ENCODE results near the gene NDUFV2. TPM values are rescaled to one million over a fixed set of nuclear protein-coding genes. Genes with fewer than 3 reads are reported as not detected.

The NDUFV2 gene
- total and polyA plus RNA-seq, 2 of the 8 experiments (the other 6 are each of a cell fraction or from before 2014, with no cell fraction given) = 90.8 to 191 TPM

DNA sequence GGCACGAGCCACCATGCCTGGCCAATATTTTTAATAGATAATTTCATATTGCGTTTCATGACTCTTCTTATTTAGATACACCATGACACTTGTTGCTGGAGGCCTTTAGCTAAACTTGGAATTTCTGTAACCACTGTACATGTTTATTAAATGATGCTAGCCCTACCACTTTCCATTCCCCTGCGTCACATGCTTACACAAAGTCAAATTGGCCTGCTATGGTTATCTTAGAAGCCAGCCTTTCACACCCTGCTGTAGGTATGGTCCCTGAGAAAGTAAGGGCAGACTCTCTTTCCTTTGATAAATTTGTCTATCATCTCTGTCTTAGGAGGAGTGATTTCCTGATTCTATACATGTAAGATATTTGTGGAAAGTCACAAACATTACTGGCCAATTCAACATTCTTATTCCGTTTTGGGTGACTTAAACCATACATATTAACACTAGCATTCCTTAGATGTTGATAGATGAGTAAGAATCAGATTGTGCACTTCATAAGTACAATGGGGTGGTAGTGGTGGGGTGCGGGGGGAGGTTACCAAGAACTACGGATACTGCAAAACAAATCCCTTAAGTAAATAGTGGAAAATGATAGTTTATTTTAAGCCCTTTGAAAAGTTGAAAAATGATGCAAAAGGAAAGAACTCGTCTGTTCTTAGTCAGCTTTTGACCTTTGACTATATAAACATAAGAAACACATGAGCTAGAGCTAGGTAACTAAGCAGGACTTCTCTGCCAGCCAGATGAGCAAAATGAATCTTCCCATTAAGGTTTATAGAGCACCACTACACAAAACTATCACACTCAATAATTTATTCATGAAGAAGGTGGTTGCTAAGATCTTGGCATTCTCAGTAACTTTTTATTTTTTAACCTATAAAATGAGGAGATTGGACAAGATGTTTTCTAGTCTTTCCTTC is 7.9 kb upstream of the NDUFV2 start:
- H3K36me3 ChIP-seq (ENCODE audit: control insufficient read depth in 2 of 4, insufficient read depth in 4 of 4, low read length in 3 of 4) = no peaks in the 10 kb centered on the region
- no peak overlapping the region for H3K18ac ChIP-seq (ENCODE audit: extremely low read depth, low read length)
- H2AFZ ChIP-seq (ENCODE audit: low read length) = no peak overlapping the region; the same call in 1 of the 2 replicates
- H3K56ac ChIP-seq (replicated peaks; ENCODE audit: insufficient read length, low read depth, low read length) = no peak overlapping the region
- no peaks in the 10 kb centered on the region for H3K79me2 ChIP-seq (ENCODE audit: control insufficient read depth in 1 of 2, insufficient read depth in 2 of 2, low read length in 2 of 2)
- H3K4me2 ChIP-seq (ENCODE audit: insufficient read depth in 1 of 2, low read depth in 2 of 2, low read length in 2 of 2) = no peak overlapping the region
- H3K27ac ChIP-seq (ENCODE audit: low read depth, low read length) = no peak overlapping the region
- no peak overlapping the region for H2BK20ac ChIP-seq (ENCODE audit: low read length)
- no peak overlapping the region for H4K5ac ChIP-seq (ENCODE audit: insufficient read length, low read depth, low read length)
- ChIA-PET POLR2A (ENCODE audit: partially characterized antibody) (interaction anchor here (0.7 to 1.7 kb wide), 2 partner anchors 17 to 42 kb away, joined by 3 to 6 read pairs; partner anchors contain the start of gene ANKRD12), CTCF (ENCODE audit: partially characterized antibody) (interaction anchor here (0.7 to 1.8 kb wide), 2 partner anchors 21 to 55 kb away, joined by 3 to 6 read pairs; no protein-coding TSS in a partner anchor)
- H3K79me1 ChIP-seq (ENCODE audit: low read depth, low read length) = no peaks in the 10 kb centered on the region
- H4K20me1 ChIP-seq (replicated peaks in 1 of 2; ENCODE audit: control insufficient read depth in 1 of 2, insufficient read depth in 2 of 2, low read length in 2 of 2) = no peaks in the 10 kb centered on the region
- no peaks in the 10 kb centered on the region for H3K9me3 ChIP-seq (ENCODE audit: insufficient read depth in 2 of 2, low read depth in 1 of 2, low read length in 1 of 2)
- H2AK5ac ChIP-seq (ENCODE audit: low read depth, low read length) = no peak overlapping the region
- H2BK15ac ChIP-seq (ENCODE audit: low read length) = no peak overlapping the region
- DNase-seq (ENCODE audit: low read depth in 1 of 2, low spot score in 2 of 2) = no peak
- H4K8ac ChIP-seq (ENCODE audit: extremely low read depth, insufficient read depth, low read length) = no peak overlapping the region
- no peak overlapping the region for H3K23ac ChIP-seq (ENCODE audit: insufficient read length)
- H3K9ac ChIP-seq (replicated peaks in 1 of 4; ENCODE audit: extremely low read depth in 1 of 4, low read depth in 3 of 4, low read length in 3 of 4) = no peak overlapping the region
- H3K4me3 ChIP-seq (ENCODE audit: extremely low read depth in 1 of 4, insufficient read depth in 2 of 4, low read depth in 3 of 4, low read length in 4 of 4) = no peak overlapping the region
- no peak overlapping the region for H2BK12ac ChIP-seq (ENCODE audit: low read depth, low read length)
- no peak overlapping the region for H3K4ac ChIP-seq (replicated peaks; ENCODE audit: insufficient read length, low read depth, low read length)
- no peak overlapping the region for H2BK120ac ChIP-seq (replicated peaks; ENCODE audit: low read depth, low read length)
- H3K23me2 ChIP-seq (ENCODE audit: low read depth, low read length) = no peaks in the 10 kb centered on the region
- no peaks in the 10 kb centered on the region for H3K27me3 ChIP-seq (replicated peaks in 1 of 4; ENCODE audit: control insufficient read depth in 3 of 4, extremely low read depth in 1 of 4, insufficient read depth in 3 of 4, low read length in 3 of 4)
- WGBS, 2 experiments (ENCODE audit: extremely low coverage in 1 of 2, insufficient coverage in 1 of 2, insufficient read length in 1 of 2, insufficient replicate concordance in 2 of 2, low coverage in 1 of 2, low lambda C conversion rate in 2 of 2, missing lambda C conversion rate in 1 of 2) = 90% methylated on average over 7 of the region's 7 CpGs; no CpG with 5 or more reads in 1 of the 2 experiments
- H4K91ac ChIP-seq (replicated peaks; ENCODE audit: insufficient read length, low read length) = no peak overlapping the region
- no peak overlapping the region for H3K14ac ChIP-seq (ENCODE audit: insufficient read length)
- peaks cover 0 to 15% (median 7%) of the 10 kb centered on the region in 4 experiments; a peak in 3 of 7 replicates for H3K4me1 ChIP-seq (replicated peaks in 1 of 4; ENCODE audit: control insufficient read depth in 3 of 4, insufficient read depth in 4 of 4, low read length in 3 of 4)
- no peak overlapping the region for H2BK5ac ChIP-seq (ENCODE audit: low read depth, low read length)
- no peak for FAIRE-seq
- no peak for TF ChIP-seq NANOG (IDR thresholded peaks at IDR 0.05; ENCODE audit: insufficient read depth, low read depth, low read length, poor library complexity, severe bottlenecking)
